ENCODE data around the gene PCID2. TPM values are rescaled to one million over a fixed set of nuclear protein-coding genes. Genes with fewer than 3 reads are reported as not detected.

PCID2 gene
- polyA plus RNA-seq, 5 donors, result 54.3 to 85.0 (median 78.0) TPM

GRCh38 chr13:113151745-113152690 lies 56.5 kb downstream of the PCID2 start:
- DNase-seq, result peak in 1 of 2 donors; percentile 32

GRCh38 chr13:113150550-113151365 lies 57.7 kb downstream of the PCID2 start:
- no peak for DNase-seq

- no peak for DNase-seq
These were observed 58.5 kb downstream of the PCID2 start for GRCh38 chr13:113149711-113150549.

- DNase-seq, result no peak
These were observed 59.4 kb downstream of the PCID2 start for GRCh38 chr13:113148940-113149503.

GRCh38 chr13:113148407-113148806 lies 60.1 kb downstream of the PCID2 start:
- no peak for DNase-seq

GRCh38 chr13:113147206-113147605 lies 61.3 kb downstream of the PCID2 start:
- DNase-seq, result no peak

GRCh38 chr13:113146750-113147149 lies 61.7 kb downstream of the PCID2 start:
- no peak for DNase-seq

- no peak for DNase-seq
These were observed 62.4 kb downstream of the PCID2 start for GRCh38 chr13:113145911-113146598.

GRCh38 chr13:113145496-113145895 lies 63.0 kb downstream of the PCID2 start:
- no peak for DNase-seq

GRCh38 chr13:113144255-113144629 lies 64.2 kb downstream of the PCID2 start:
- no peak for DNase-seq

- DNase-seq, result no peak
These were observed 64.8 kb downstream of the PCID2 start for GRCh38 chr13:113143466-113144254.

GRCh38 chr13:113142876-113143275 lies 65.6 kb downstream of the PCID2 start:
- DNase-seq, result no peak

GRCh38 chr13:113141601-113141970 lies 66.9 kb downstream of the PCID2 start:
- no peak for DNase-seq

GRCh38 chr13:113140677-113141600 lies 67.5 kb downstream of the PCID2 start:
- DNase-seq, result no peak

GRCh38 chr13:113139577-113139976 lies 68.9 kb downstream of the PCID2 start:
- DNase-seq, result no peak

GRCh38 chr13:113138792-113139551 lies 69.5 kb downstream of the PCID2 start:
- DNase-seq, result no peak

- no peak for DNase-seq
These were observed 70.7 kb downstream of the PCID2 start for GRCh38 chr13:113137691-113138298.

All from right lung (tissue), 5 donors.